HCT116 (cell line): ENCODE results near the gene CATSPERD. TPM values are rescaled to one million over a fixed set of nuclear protein-coding genes. Genes with fewer than 3 reads are reported as not detected.

Experiments
- ATAC-seq: fragments of 200-7000 bp; cut with Tn5 transposase; 2 replicates; pipeline ENCODE4 v1.9.1; 2020; ENCODE audit warnings: mild to moderate bottlenecking, moderate library complexity
- BruUV-seq: library from RNA; stranded (reverse); fragments of 400-500 nt; replicated peaks from 2 replicates; lab custom pipeline; 2021; lab: Mats Ljungman, UMichigan
- CTCF ChIA-PET: fragments of 300-600 bp; sonication (Branson Sonifier 250); formaldehyde crosslinking; loops from one replicate; lab custom pipeline; 2021; ENCODE audit warnings: antibody characterized with exemption; lab: Charles Lee
- POLR2A ChIA-PET: fragments of 300-600, 350-600 bp; sonication (Branson Sonifier 250); formaldehyde crosslinking; loops from one replicate; lab custom pipeline; 2021; ENCODE audit warnings: antibody characterized with exemption; lab: Charles Lee
- RAD21 ChIA-PET, 2 experiments: fragments of 300-600 bp; sonication (Branson Sonifier 250); formaldehyde crosslinking; loops; one replicate each; lab custom pipeline; 2023; ENCODE audit warnings: low total read pairs in 2 of 2; ENCODE audit not compliant: uncharacterized antibody in 2 of 2, unreplicated experiment in 2 of 2, low non-redundant PET in 1 of 2; lab: Charles Lee
- DNase-seq: peaks from one replicate; pipeline ENCODE4 v3.0.0-alpha.2; 2010; ENCODE audit warnings: low read depth, low spot score
- H2AFZ ChIP-seq: fragments of 200-600 bp; shearing (Covaris generic), sonication (generic); 2 replicates; pipeline ENCODE4 v1.6.1; 2017; ENCODE audit warnings: low read depth, mixed run types, mixed read lengths, antibody characterized with exemption, low read length; ENCODE audit not compliant: poor library complexity, severe bottlenecking
- H3K27ac ChIP-seq: 2 replicates; pipeline ENCODE4 v1.5.1; 2012; ENCODE audit warnings: low read depth, low read length
- H3K27me3 ChIP-seq: fragments of 200-600 bp; sonication (generic); 2 replicates; pipeline ENCODE4 v1.6.1; 2016; ENCODE audit warnings: mixed run types, low read length, mixed read lengths; ENCODE audit not compliant: insufficient read depth
- H3K36me3 ChIP-seq, 2 experiments: fragments of 200-500 bp in 1 of 2; fragments of 200-600 bp in 1 of 2; sonication (Bioruptor generic) in 1 of 2; sonication (generic) in 1 of 2; 2 replicates each; pipeline versions ENCODE4 v1.5.1 to v1.6.1; 2014 to 2016; ENCODE audit warnings: low read length in 2 of 2, inconsistent platforms in 1 of 2, mixed read lengths in 1 of 2, mixed run types in 1 of 2; ENCODE audit not compliant: insufficient read depth in 2 of 2, control insufficient read depth in 1 of 2
- H3K4me1 ChIP-seq, 2 experiments: fragments of 200-600 bp in 1 of 2; sonication (generic) in 1 of 2; 2 replicates each; pipeline versions ENCODE4 v1.5.1 to v1.6.1; 2012 to 2017; ENCODE audit warnings: low read length in 2 of 2, inconsistent platforms in 1 of 2, mild to moderate bottlenecking in 1 of 2, mixed read lengths in 1 of 2, mixed run types in 1 of 2, moderate library complexity in 1 of 2; ENCODE audit not compliant: insufficient read depth in 2 of 2, control insufficient read depth in 1 of 2
- H3K4me2 ChIP-seq: fragments of 200-600 bp; sonication (generic); 2 replicates; pipeline ENCODE4 v1.6.1; 2017; ENCODE audit warnings: mixed run types, low read length, mixed read lengths
- H3K4me3 ChIP-seq, 2 experiments: fragments of 200-600 bp in 1 of 2; sonication (generic) in 1 of 2; replicated peaks in 1 of 2; 2 replicates each; pipeline ENCODE4 v1.5.1; 2011 to 2016; ENCODE audit warnings: low read length in 2 of 2, control low read depth in 1 of 2, low read depth in 1 of 2, mild to moderate bottlenecking in 1 of 2, mixed read lengths in 1 of 2, mixed run types in 1 of 2
- H3K79me2 ChIP-seq: fragments of 200-600 bp; sonication (generic); 2 replicates; pipeline ENCODE4 v1.6.1; 2017; ENCODE audit warnings: mild to moderate bottlenecking, mixed run types, low read length, moderate library complexity, mixed read lengths; ENCODE audit not compliant: insufficient read depth
- H3K9ac ChIP-seq: fragments of 200-600 bp; sonication (generic); 2 replicates; pipeline ENCODE4 v1.6.1; 2016; ENCODE audit warnings: low read length, mixed read lengths
- H3K9me2 ChIP-seq: fragments of 200-600 bp; sonication (generic), shearing (Covaris generic); 2 replicates; pipeline ENCODE4 v1.6.1; 2017; ENCODE audit warnings: mixed run types, mild to moderate bottlenecking, moderate library complexity; ENCODE audit not compliant: insufficient read depth
- H3K9me3 ChIP-seq, 2 experiments: fragments of 200-500 bp in 1 of 2; fragments of 200-600 bp in 1 of 2; sonication (Bioruptor generic) in 1 of 2; sonication (generic) in 1 of 2; 2 replicates each; pipeline ENCODE4 v1.6.1; 2014 to 2017; ENCODE audit warnings: low read length in 2 of 2, mixed read lengths in 2 of 2, inconsistent platforms in 1 of 2, low read depth in 1 of 2, mild to moderate bottlenecking in 1 of 2, mixed run types in 1 of 2, moderate library complexity in 1 of 2; ENCODE audit not compliant: control insufficient read depth in 1 of 2, insufficient read depth in 1 of 2
- H4K20me1 ChIP-seq: fragments of 200-600 bp; sonication (generic), shearing (Covaris generic); 2 replicates; pipeline ENCODE4 v1.6.1; 2017; ENCODE audit warnings: mixed run types, mild to moderate bottlenecking, moderate library complexity; ENCODE audit not compliant: insufficient read depth
- CBX3 ChIP-seq: IDR thresholded peaks from 2 replicates; pipeline ENCODE4 v1.6.1; 2012; ENCODE audit warnings: low read depth
- EGR1 ChIP-seq: IDR thresholded peaks from 2 replicates; pipeline ENCODE4 v1.6.1; 2012; ENCODE audit warnings: low read depth
- ELF1 ChIP-seq: IDR thresholded peaks from 2 replicates; pipeline ENCODE4 v1.6.1; 2012; ENCODE audit warnings: low read depth, borderline replicate concordance
- JUND ChIP-seq: IDR thresholded peaks from 2 replicates; pipeline ENCODE4 v1.6.1; 2012
- POLR2A ChIP-seq: IDR thresholded peaks from 2 replicates; pipeline ENCODE4 v1.7.0; 2011; ENCODE audit warnings: borderline replicate concordance; ENCODE audit not compliant: insufficient read depth, insufficient read length; ENCODE audit errors: extremely low read depth
- REST ChIP-seq: IDR thresholded peaks from 2 replicates; pipeline ENCODE4 v1.6.1; 2012; ENCODE audit warnings: low read depth
- TCF7L2 ChIP-seq: IDR thresholded peaks from 2 replicates; pipeline ENCODE4 v1.7.0; 2011; ENCODE audit warnings: borderline replicate concordance, inconsistent platforms; ENCODE audit not compliant: insufficient read depth, insufficient read length; ENCODE audit errors: extremely low read depth
- intact Hi-C: fragments of 100-400 bp; cut with micrococcal nuclease; formaldehyde crosslinking; loops from 2 replicates; pipeline ENCODE4 v1.10.0; 2022
- total RNA-seq: library from RNA; stranded (reverse); gene quantifications from one replicate; pipeline ENCODE4 v1.2.1, GENCODE V29; 2021; ENCODE audit not compliant: unreplicated experiment

Gene CATSPERD
- total RNA-seq, 1 experiment from 2014 or later = not detected

- no TSS peak for BruUV-seq
Observed at GRCh38 chr19:5682107-5682482, 38.3 kb upstream of the CATSPERD start.

More at GRCh38 chr19:5682107-5682482, 38.3 kb upstream of the CATSPERD start:
- ChIA-PET RAD21 (no interaction called here), CTCF (no interaction called here)
- no peak overlapping the region for H3K4me2 ChIP-seq
- no peak for TF ChIP-seq POLR2A
- TF ChIP-seq ELF1 = no peak
- TF ChIP-seq EGR1 = no peak
- no peak for TF ChIP-seq REST
- no peak for TF ChIP-seq TCF7L2
- TF ChIP-seq CBX3 = no peak
- TF ChIP-seq JUND = no peak
- TF ChIP-seq, all 23 proteins: peak for 0
- Histone ChIP-seq H3K9ac (no peak overlapping the region), H3K79me2 (peaks cover 12% of the 10 kb centered on the region), H3K4me1 (peaks cover 9 to 29% of the 10 kb centered on the region in 2 experiments; a peak in 3 of 4 replicates), H4K20me1 (no peaks in the 10 kb centered on the region), H3K27ac (no peak overlapping the region), H2AFZ (no peak overlapping the region), H3K27me3 (no peaks in the 10 kb centered on the region), H3K4me3 (no peak overlapping the region), H3K9me2 (no peaks in the 10 kb centered on the region), H3K36me3 (no peaks in the 10 kb centered on the region), H3K9me3 (no peaks in the 10 kb centered on the region)
- ATAC-seq (no peak), DNase-seq (no peak)
- intact Hi-C loops = no loop called here
- POLR2A ChIA-PET = interaction anchor here (0.6 to 1.2 kb wide), 2 partner anchors 8 to 38 kb away, joined by 3 read pairs; partner anchors contain the start of genes CATSPERD, LONP1 and RPL36
